Measurements from ENCODE around the gene UNC80.

UNC80 gene

DNA sequence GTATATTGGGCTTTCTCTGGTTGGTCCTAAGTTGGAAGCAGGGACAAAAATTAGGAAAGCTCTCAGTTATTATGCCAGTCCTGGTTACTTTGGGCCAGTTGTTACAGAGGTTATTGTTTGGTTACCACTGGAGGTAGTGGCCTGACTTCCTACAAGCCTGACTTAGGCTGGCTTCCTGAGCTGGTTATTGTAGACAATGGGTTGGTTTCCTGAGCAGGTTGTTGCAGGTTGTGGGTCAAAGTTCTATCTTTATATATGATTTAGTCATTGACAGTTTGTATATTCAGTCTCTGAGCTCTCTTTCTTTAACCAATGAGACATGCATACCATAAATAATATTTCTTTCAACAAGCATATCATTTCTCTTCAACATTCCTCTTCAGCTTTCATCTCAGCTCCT is 172.1 kb downstream of the UNC80 start:
- no peak for TF ChIP-seq EZH2phosphoT487 (IDR thresholded peaks at IDR 0.05; ENCODE audit: low read length)
- TF ChIP-seq, protein P1, sequence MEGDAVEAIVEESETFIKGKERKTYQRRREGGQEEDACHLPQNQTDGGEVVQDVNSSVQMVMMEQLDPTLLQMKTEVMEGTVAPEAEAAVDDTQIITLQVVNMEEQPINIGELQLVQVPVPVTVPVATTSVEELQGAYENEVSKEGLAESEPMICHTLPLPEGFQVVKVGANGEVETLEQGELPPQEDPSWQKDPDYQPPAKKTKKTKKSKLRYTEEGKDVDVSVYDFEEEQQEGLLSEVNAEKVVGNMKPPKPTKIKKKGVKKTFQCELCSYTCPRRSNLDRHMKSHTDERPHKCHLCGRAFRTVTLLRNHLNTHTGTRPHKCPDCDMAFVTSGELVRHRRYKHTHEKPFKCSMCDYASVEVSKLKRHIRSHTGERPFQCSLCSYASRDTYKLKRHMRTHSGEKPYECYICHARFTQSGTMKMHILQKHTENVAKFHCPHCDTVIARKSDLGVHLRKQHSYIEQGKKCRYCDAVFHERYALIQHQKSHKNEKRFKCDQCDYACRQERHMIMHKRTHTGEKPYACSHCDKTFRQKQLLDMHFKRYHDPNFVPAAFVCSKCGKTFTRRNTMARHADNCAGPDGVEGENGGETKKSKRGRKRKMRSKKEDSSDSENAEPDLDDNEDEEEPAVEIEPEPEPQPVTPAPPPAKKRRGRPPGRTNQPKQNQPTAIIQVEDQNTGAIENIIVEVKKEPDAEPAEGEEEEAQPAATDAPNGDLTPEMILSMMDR (IDR thresholded peaks at IDR 0.05; ENCODE audit: low read length) = no peak
- TF ChIP-seq EZH2 (optimal IDR thresholded peaks at IDR 0.05; ENCODE audit: low read depth, low read length) = no peak

DNA sequence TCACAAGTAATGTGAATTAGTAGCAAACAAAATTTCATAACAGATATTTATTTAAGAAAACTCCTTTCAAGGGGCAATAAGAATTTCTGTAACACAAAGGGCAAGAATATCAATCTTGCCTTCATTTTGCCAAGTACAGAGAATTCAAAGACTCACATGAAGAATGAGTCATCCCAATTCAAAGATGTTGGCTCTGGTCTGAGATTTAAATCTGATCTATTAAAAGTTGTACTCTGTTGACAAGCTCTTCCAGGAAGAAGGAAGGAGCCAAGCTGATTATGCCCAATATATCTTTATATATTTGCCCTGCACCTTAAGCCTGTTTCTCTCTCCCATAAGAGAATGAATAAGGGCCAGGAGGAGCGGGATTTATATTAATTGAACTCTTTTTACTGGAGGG is 174.9 kb downstream of the UNC80 start:
- Histone ChIP-seq H3K4me2 (ENCODE audit: low read depth, low read length) (no peak overlapping the region), H3K9me2 (replicated peaks; ENCODE audit: insufficient read depth, low read length) (no peaks in the 10 kb centered on the region), H3K27ac (ENCODE audit: low read length) (no peak overlapping the region), H2AFZ (ENCODE audit: low read length) (no peak overlapping the region), H3K9ac (ENCODE audit: low read length) (no peak overlapping the region), H4K20me1 (ENCODE audit: insufficient read depth, low read length) (no peaks in the 10 kb centered on the region), H3F3A (ENCODE audit: insufficient read depth, low read length) (no peaks in the 10 kb centered on the region), H3K9me3 (replicated peaks; ENCODE audit: insufficient read depth, low read length) (no peaks in the 10 kb centered on the region), H3K36me3 (replicated peaks; ENCODE audit: insufficient read depth, low read length) (no peaks in the 10 kb centered on the region), H3K4me1 (ENCODE audit: low read length) (no peaks in the 10 kb centered on the region), H3K27me3 (replicated peaks; ENCODE audit: insufficient read depth, low read length) (no peaks in the 10 kb centered on the region), H3K4me3 (ENCODE audit: low read length) (no peak overlapping the region), H3K79me2 (ENCODE audit: low read length) (no peaks in the 10 kb centered on the region)
- no peak for DNase-seq
- TF ChIP-seq EZH2phosphoT487 (IDR thresholded peaks at IDR 0.05; ENCODE audit: low read length) (no peak), EZH2 (optimal IDR thresholded peaks at IDR 0.05; ENCODE audit: low read depth, low read length) (no peak)
- TF ChIP-seq, protein P1 (IDR thresholded peaks at IDR 0.05; ENCODE audit: low read length) = no peak

More for the DNA sequence above, 172.1 kb downstream of the UNC80 start:
- no peaks in the 10 kb centered on the region for H3K4me1 ChIP-seq (ENCODE audit: low read length)
- no peaks in the 10 kb centered on the region for H3K9me2 ChIP-seq (replicated peaks; ENCODE audit: insufficient read depth, low read length)
- no peak overlapping the region for H3K4me2 ChIP-seq (ENCODE audit: low read depth, low read length)
- DNase-seq = no peak
- H3K27me3 ChIP-seq (replicated peaks; ENCODE audit: insufficient read depth, low read length) = no peaks in the 10 kb centered on the region
- H3K9ac ChIP-seq (ENCODE audit: low read length) = no peak overlapping the region
- H3K79me2 ChIP-seq (ENCODE audit: low read length) = no peaks in the 10 kb centered on the region
- H4K20me1 ChIP-seq (ENCODE audit: insufficient read depth, low read length) = no peaks in the 10 kb centered on the region
- no peak overlapping the region for H3K4me3 ChIP-seq (ENCODE audit: low read length)
- H2AFZ ChIP-seq (ENCODE audit: low read length) = no peak overlapping the region
- no peaks in the 10 kb centered on the region for H3F3A ChIP-seq (ENCODE audit: insufficient read depth, low read length)
- no peaks in the 10 kb centered on the region for H3K9me3 ChIP-seq (replicated peaks; ENCODE audit: insufficient read depth, low read length)
- H3K27ac ChIP-seq (ENCODE audit: low read length) = no peak overlapping the region
- no peaks in the 10 kb centered on the region for H3K36me3 ChIP-seq (replicated peaks; ENCODE audit: insufficient read depth, low read length)

DNA sequence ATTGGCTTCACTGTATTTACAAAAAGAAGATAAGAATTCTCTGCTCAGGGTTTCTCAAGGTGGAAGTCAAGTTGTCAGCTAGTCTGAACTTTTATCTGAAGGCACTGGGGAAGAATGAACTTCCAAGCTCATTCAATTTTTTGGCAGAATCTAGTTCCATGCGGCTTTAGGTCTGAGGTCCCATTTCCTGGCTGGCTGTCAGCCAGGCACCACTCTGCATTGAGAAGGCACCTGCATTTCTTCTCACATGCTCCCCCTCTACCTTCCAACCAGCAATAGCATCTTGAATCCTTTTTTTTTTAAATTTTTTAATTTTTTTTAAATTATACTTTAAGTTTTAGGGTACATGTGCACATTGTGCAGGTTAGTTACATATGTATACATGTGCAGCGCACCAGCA is 184.6 kb downstream of the UNC80 start:
- DNase-seq = no peak
- Histone ChIP-seq H4K20me1 (ENCODE audit: insufficient read depth, low read length) (no peaks in the 10 kb centered on the region), H2AFZ (ENCODE audit: low read length) (no peak overlapping the region), H3K9me3 (replicated peaks; ENCODE audit: insufficient read depth, low read length) (no peaks in the 10 kb centered on the region), H3F3A (ENCODE audit: insufficient read depth, low read length) (no peaks in the 10 kb centered on the region), H3K4me1 (ENCODE audit: low read length) (peaks cover 4% of the 10 kb centered on the region; the same call in 1 of the 2 replicates), H3K9me2 (replicated peaks; ENCODE audit: insufficient read depth, low read length) (no peaks in the 10 kb centered on the region), H3K9ac (ENCODE audit: low read length) (no peak overlapping the region), H3K27me3 (replicated peaks; ENCODE audit: insufficient read depth, low read length) (no peaks in the 10 kb centered on the region), H3K27ac (ENCODE audit: low read length) (no peak overlapping the region), H3K4me3 (ENCODE audit: low read length) (no peak overlapping the region), H3K79me2 (ENCODE audit: low read length) (no peaks in the 10 kb centered on the region), H3K36me3 (replicated peaks; ENCODE audit: insufficient read depth, low read length) (no peaks in the 10 kb centered on the region), H3K4me2 (ENCODE audit: low read depth, low read length) (no peak overlapping the region)
- TF ChIP-seq EZH2phosphoT487 (IDR thresholded peaks at IDR 0.05; ENCODE audit: low read length) = no peak
- no peak for TF ChIP-seq EZH2 (optimal IDR thresholded peaks at IDR 0.05; ENCODE audit: low read depth, low read length)
- TF ChIP-seq, protein P1 (IDR thresholded peaks at IDR 0.05; ENCODE audit: low read length) = no peak

Data from MM.1S (cell line).